ENCODE results near the gene KIF1B. TPM values are rescaled to one million over a fixed set of nuclear protein-coding genes. Genes with fewer than 3 reads are reported as not detected.

Gene KIF1B
- total RNA-seq, 1 experiment from 2014 or later: 28.1 TPM

GRCh38 chr1:10316752-10317151 is 106.4 kb downstream of the KIF1B start:
- Histone ChIP-seq H2AFZ (ENCODE audit: low read depth, low read length, poor library complexity, severe bottlenecking) (no peak overlapping the region), H3K4me3 (replicated peaks in 1 of 2; ENCODE audit: low read depth in 1 of 2, low read length in 2 of 2) (no peak overlapping the region), H3K4me1 (ENCODE audit: control insufficient read depth in 1 of 2, insufficient read depth in 2 of 2, low read length in 2 of 2) (no peaks in the 10 kb centered on the region), H3K9me2 (ENCODE audit: insufficient read depth) (no peaks in the 10 kb centered on the region), H3K27me3 (ENCODE audit: insufficient read depth, low read length) (no peaks in the 10 kb centered on the region), H3K9ac (ENCODE audit: low read length) (no peak overlapping the region), H4K20me1 (ENCODE audit: insufficient read depth) (no peaks in the 10 kb centered on the region), H3K79me2 (ENCODE audit: insufficient read depth, low read length) (no peaks in the 10 kb centered on the region), H3K4me2 (ENCODE audit: low read length) (no peak overlapping the region), H3K36me3 (ENCODE audit: control insufficient read depth in 1 of 2, insufficient read depth in 2 of 2, low read length in 2 of 2) (no peaks in the 10 kb centered on the region), H3K27ac (ENCODE audit: low read depth, low read length) (no peak overlapping the region), H3K9me3 (ENCODE audit: control insufficient read depth in 1 of 2, insufficient read depth in 1 of 2, low read depth in 1 of 2, low read length in 2 of 2) (no peaks in the 10 kb centered on the region)
- RAD21 ChIA-PET (ENCODE audit: low non-redundant PET in 1 of 2, low total read pairs in 2 of 2, uncharacterized antibody in 2 of 2, unreplicated experiment in 2 of 2): no interaction called here
- DNase-seq (ENCODE audit: low read depth, low spot score) (no peak), ATAC-seq (no peak)
- POLR2A ChIA-PET: no interaction called here
- no TSS peak for BruUV-seq (replicated peaks)
- intact Hi-C loops (cut with micrococcal nuclease): no loop called here
- TF ChIP-seq SRF (IDR thresholded peaks at IDR 0.05; ENCODE audit: low read depth) (no peak), ELF1 (IDR thresholded peaks at IDR 0.05; ENCODE audit: borderline replicate concordance, low read depth) (no peak), REST (IDR thresholded peaks at IDR 0.05; ENCODE audit: low read depth) (no peak), EGR1 (IDR thresholded peaks at IDR 0.05; ENCODE audit: low read depth) (no peak), FOSL1 (IDR thresholded peaks at IDR 0.05; ENCODE audit: low read depth) (no peak), CBX3 (IDR thresholded peaks at IDR 0.05; ENCODE audit: low read depth) (no peak), ZNF274 (IDR thresholded peaks at IDR 0.05; ENCODE audit: low read depth, low read length) (no peak), ATF3 (IDR thresholded peaks at IDR 0.05) (no peak), TCF7L2 (IDR thresholded peaks at IDR 0.05; ENCODE audit: borderline replicate concordance, extremely low read depth, insufficient read depth, insufficient read length) (no peak), POLR2A (IDR thresholded peaks at IDR 0.05; ENCODE audit: borderline replicate concordance, extremely low read depth, insufficient read depth, insufficient read length) (no peak)
- CTCF ChIA-PET: no interaction called here

Data from HCT116 (cell line).